Endodermal cell (in vitro differentiated cells): ENCODE measurements around the gene BPIFB2. TPM values are rescaled to one million over a fixed set of nuclear protein-coding genes. Genes with fewer than 3 reads are reported as not detected.

Experiments
- DNase-seq: peaks from one replicate; pipeline ENCODE4 v3.0.0-alpha.2; 2017
- H3K27ac ChIP-seq: 2 replicates; pipeline ENCODE4 v1.5.1; 2013; ENCODE audit warnings: mild to moderate bottlenecking, low read depth, low read length, moderate library complexity
- H3K27me3 ChIP-seq: 2 replicates; pipeline ENCODE4 v1.6.1; 2013; ENCODE audit warnings: mild to moderate bottlenecking, low read length, moderate library complexity; ENCODE audit not compliant: insufficient read depth, control insufficient read depth, poor library complexity, severe bottlenecking
- H3K36me3 ChIP-seq: 2 replicates; pipeline ENCODE4 v1.7.0; 2013; ENCODE audit warnings: mild to moderate bottlenecking, low read length, moderate library complexity; ENCODE audit not compliant: control insufficient read depth, insufficient read depth
- H3K4me1 ChIP-seq: one replicate; pipeline ENCODE4 v1.7.0; 2013; ENCODE audit warnings: low read length; ENCODE audit not compliant: control insufficient read depth, insufficient read depth
- H3K4me3 ChIP-seq: 2 replicates; pipeline ENCODE4 v1.5.1; 2013; ENCODE audit warnings: mild to moderate bottlenecking, low read length, moderate library complexity
- H3K9ac ChIP-seq: 2 replicates; pipeline ENCODE4 v1.6.1; 2013; ENCODE audit warnings: mild to moderate bottlenecking, low read length, moderate library complexity; ENCODE audit not compliant: poor library complexity, severe bottlenecking; ENCODE audit errors: extremely low read depth
- H3K9me3 ChIP-seq: 2 replicates; pipeline ENCODE4 v1.6.1; 2013; ENCODE audit warnings: mild to moderate bottlenecking, low read length, moderate library complexity; ENCODE audit not compliant: control insufficient read depth
- H3K27ac Mint-ChIP-seq: 2 replicates; pipeline ENCODE4 v1.8.0; 2020; ENCODE audit warnings: mixed read lengths
- H3K27me3 Mint-ChIP-seq: 2 replicates; pipeline ENCODE4 v1.8.0; 2021; ENCODE audit warnings: mild to moderate bottlenecking, mixed read lengths; ENCODE audit not compliant: insufficient read depth
- H3K36me3 Mint-ChIP-seq: 2 replicates; pipeline ENCODE4 v1.8.0; 2020; ENCODE audit warnings: low read depth, mixed read lengths
- H3K4me1 Mint-ChIP-seq: 2 replicates; pipeline ENCODE4 v1.8.0; 2020; ENCODE audit warnings: mixed read lengths
- H3K4me3 Mint-ChIP-seq: 2 replicates; pipeline ENCODE4 v1.8.0; 2020; ENCODE audit warnings: mild to moderate bottlenecking, moderate library complexity, mixed read lengths
- H3K9me3 Mint-ChIP-seq: 2 replicates; pipeline ENCODE4 v1.8.0; 2020; ENCODE audit warnings: mild to moderate bottlenecking, mixed read lengths
- WGBS, 2 experiments: methylation state at CpG; one replicate each; pipeline versions ENCODE4 v1.1.5 to v1.1.7; 2013; ENCODE audit warnings: missing lambda C conversion rate in 2 of 2, mixed read lengths in 1 of 2; ENCODE audit not compliant: insufficient coverage in 1 of 2, insufficient read length in 1 of 2; 5-methylcytosine and 5-hydroxymethylcytosine counted together
- total RNA-seq, 2 donors: library from RNA; stranded (reverse); fragmentation: NEBNext Ultra II Directional in 1 of 2; extraction: Animal tissue kit (Norgen Biotek cat#: 25700) in 1 of 2; gene quantifications; 2 replicates in 1 of 2; 3 replicates in 1 of 2; pipeline ENCODE4 v1.2.1, GENCODE V29; 2021
- TF ChIP-seq, protein P1 (sequence below): fragments of 200-600 bp; sonication (generic); conservative IDR thresholded peaks from 2 replicates; pipeline ENCODE4 v1.5.0; 2021; ENCODE audit warnings: antibody characterized with exemption, mild to moderate bottlenecking

Gene BPIFB2
- total RNA-seq, 2 donors from 2014 or later, result not detected

DNA sequence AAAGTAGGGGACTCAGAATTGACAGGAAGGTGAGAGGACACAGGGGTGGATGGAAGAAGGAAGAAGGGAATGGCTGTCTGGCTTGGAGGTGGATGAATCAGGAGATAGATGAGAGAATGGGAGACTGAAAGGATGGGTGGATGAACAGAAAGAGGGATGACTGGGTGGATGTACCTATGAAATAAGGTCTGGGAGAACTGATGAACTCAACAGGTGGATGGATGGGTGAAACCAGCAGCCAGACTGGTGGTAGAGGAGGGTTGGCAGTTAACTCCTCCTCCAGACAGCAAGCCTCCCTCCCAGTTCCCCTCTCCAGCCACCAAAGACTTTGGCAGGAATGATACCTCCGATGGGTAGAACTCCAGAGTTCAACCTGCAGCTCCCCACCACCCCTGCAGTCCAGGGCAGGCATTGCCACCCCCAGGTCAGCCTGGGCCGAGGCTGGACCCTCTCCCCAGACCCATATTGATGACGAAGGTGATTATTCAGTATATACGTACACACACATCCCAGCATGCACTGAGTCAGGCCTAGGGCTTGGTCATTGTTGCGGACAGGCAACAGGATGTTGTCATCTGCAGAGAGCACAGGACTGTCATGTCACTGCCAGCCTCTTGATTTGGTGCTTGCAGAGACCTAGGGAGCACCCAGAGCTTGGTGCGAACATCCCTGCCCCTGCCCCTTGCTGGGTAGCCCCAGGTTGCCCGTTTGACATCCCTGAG, 5.3 kb upstream of the BPIFB2 start:
- DNase-seq, result no peak
- Mint-ChIP-seq H3K27ac (no peak overlapping the region), H3K4me1 (peaks cover 5% of the 10 kb centered on the region), H3K9me3 (peaks cover 3% of the 10 kb centered on the region), H3K27me3 (no peaks in the 10 kb centered on the region), H3K36me3 (no peaks in the 10 kb centered on the region), H3K4me3 (no peak overlapping the region)
- TF ChIP-seq, protein P1, sequence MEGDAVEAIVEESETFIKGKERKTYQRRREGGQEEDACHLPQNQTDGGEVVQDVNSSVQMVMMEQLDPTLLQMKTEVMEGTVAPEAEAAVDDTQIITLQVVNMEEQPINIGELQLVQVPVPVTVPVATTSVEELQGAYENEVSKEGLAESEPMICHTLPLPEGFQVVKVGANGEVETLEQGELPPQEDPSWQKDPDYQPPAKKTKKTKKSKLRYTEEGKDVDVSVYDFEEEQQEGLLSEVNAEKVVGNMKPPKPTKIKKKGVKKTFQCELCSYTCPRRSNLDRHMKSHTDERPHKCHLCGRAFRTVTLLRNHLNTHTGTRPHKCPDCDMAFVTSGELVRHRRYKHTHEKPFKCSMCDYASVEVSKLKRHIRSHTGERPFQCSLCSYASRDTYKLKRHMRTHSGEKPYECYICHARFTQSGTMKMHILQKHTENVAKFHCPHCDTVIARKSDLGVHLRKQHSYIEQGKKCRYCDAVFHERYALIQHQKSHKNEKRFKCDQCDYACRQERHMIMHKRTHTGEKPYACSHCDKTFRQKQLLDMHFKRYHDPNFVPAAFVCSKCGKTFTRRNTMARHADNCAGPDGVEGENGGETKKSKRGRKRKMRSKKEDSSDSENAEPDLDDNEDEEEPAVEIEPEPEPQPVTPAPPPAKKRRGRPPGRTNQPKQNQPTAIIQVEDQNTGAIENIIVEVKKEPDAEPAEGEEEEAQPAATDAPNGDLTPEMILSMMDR, result peak; percentile 52
- no peak overlapping the region for H3K9ac ChIP-seq
- 92 to 93% methylated on average over 6 to 7 of the region's 7 CpGs for WGBS, 2 experiments
- H3K4me3 ChIP-seq, result no peak overlapping the region
- H3K9me3 ChIP-seq, result peaks cover 5% of the 10 kb centered on the region
- no peaks in the 10 kb centered on the region for H3K27me3 ChIP-seq
- peaks cover 3% of the 10 kb centered on the region for H3K4me1 ChIP-seq
- H3K36me3 ChIP-seq, result no peaks in the 10 kb centered on the region
- no peak overlapping the region for H3K27ac ChIP-seq

DNA sequence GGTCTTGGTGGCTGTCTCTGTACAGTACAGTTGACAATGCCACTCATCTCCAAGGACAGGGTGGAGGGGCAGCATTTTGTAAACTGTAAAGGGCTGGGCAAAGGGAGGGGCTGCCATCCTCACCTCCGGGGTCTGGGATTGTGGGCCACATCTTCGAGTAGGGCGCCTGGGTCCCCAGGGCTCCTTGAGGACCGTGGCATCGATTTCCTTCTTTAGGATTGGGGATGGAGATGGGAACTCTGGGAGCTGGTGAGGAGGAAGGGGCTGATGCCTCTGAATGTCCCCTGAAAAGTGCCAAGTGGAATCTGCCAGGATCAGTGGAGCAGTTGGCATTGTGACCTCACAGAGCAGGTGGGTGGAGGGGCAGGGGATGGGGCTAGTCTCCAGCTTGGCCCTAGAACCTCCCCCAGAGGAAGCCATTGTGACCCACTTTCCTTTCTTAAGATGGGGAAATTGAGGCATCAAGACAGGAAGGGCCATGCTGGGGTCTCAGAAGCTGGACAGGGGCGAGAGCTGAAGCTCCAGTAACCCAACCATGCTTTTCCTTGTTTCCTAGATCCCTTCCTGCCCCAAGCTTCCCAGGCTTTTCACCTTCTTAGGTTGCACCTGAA, 3.3 kb upstream of the BPIFB2 start, which contains the start of gene SUN5:
Gene SUN5 (minus strand): TSS at position 293 of the 611 bp plus-strand sequence. CDS start 93 bp downstream, at position 200.
- Mint-ChIP-seq H3K36me3 (no peaks in the 10 kb centered on the region), H3K9me3 (peaks cover 3% of the 10 kb centered on the region), H3K4me3 (no peak within 1 kb of the TSS), H3K27me3 (no peaks in the 10 kb centered on the region), H3K27ac (no peak within 1 kb of the TSS), H3K4me1 (peaks cover 9% of the 10 kb centered on the region)
- Histone ChIP-seq H3K27me3 (no peaks in the 10 kb centered on the region), H3K9ac (no peak within 1 kb of the TSS), H3K27ac (no peak within 1 kb of the TSS), H3K4me1 (peaks cover 3% of the 10 kb centered on the region), H3K9me3 (peaks cover 5% of the 10 kb centered on the region), H3K36me3 (no peaks in the 10 kb centered on the region), H3K4me3 (no peak within 1 kb of the TSS)
- DNase-seq, result no peak
- 85 to 92% methylated on average over 4 to 6 of the region's 6 CpGs for WGBS, 2 experiments
- TF ChIP-seq, protein P1, result no peak

DNA sequence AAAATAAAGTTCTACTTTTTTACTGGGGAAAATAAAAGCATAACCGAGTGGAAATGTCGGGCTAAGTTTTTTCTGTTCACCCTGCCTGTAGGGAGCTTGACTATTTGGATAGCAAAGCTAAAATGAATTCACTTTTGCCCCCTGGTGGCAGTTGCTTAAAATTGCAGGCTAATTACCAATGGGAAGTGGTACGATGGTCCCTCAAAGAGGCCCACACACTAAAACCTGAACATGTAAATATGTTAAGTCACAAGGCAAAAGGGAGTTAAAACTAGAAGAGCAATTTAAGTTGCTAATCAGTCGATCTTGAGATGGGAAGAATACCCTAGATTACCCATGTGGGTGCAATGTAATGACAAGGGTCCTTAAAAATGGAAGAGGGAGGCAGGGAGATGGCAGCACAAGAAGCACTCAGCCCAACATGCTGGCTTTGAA, 2.4 kb upstream of the BPIFB2 start:
- H3K27ac ChIP-seq, result no peak overlapping the region
- Mint-ChIP-seq H3K9me3 (peaks cover 3% of the 10 kb centered on the region), H3K27ac (no peak overlapping the region), H3K27me3 (no peaks in the 10 kb centered on the region), H3K4me1 (peaks cover 9% of the 10 kb centered on the region), H3K4me3 (no peak overlapping the region), H3K36me3 (no peaks in the 10 kb centered on the region)
- H3K4me3 ChIP-seq, result no peak overlapping the region
- H3K9me3 ChIP-seq, result peaks cover 5% of the 10 kb centered on the region
- TF ChIP-seq, protein P1, result peak; percentile 98
- peak; percentile 71 for DNase-seq
- no peaks in the 10 kb centered on the region for H3K36me3 ChIP-seq
- no peaks in the 10 kb centered on the region for H3K27me3 ChIP-seq
- 51 to 61% methylated on average over 4 of the region's 4 CpGs for WGBS, 2 experiments
- no peak overlapping the region for H3K9ac ChIP-seq
- H3K4me1 ChIP-seq, result peaks cover 5% of the 10 kb centered on the region
